ENCODE results near the gene MFAP3L. TPM values are rescaled to one million over a fixed set of nuclear protein-coding genes. Genes with fewer than 3 reads are reported as not detected.

Gene MFAP3L
- total and polyA plus RNA-seq, 11 donors = 0.76 to 5.9 (median 3.2) TPM

- WGBS, 4 donors = 75 to 89% (median 80%) methylated on average over 14 of the region's 14 CpGs
- Histone ChIP-seq H3K36me3 (no peaks in the 10 kb centered on the region), H3K27me3 (peaks cover 0 to 11% (median 0%) of the 10 kb centered on the region in 9 donors), H3K4me3 (no peak overlapping the region), H3K9me3 (no peaks in the 10 kb centered on the region), H3K4me1 (no peaks in the 10 kb centered on the region), H3K27ac (no peak overlapping the region)
- intact Hi-C loops (cut with DNase I) = no loop called here
- ATAC-seq (no peak), DNase-seq (no peak)
- TF ChIP-seq POLR2A (IDR thresholded peaks at IDR 0.05) = no peak
- TF ChIP-seq CTCF (IDR thresholded peaks at IDR 0.05) = no peak
These were observed 50.1 kb downstream of the MFAP3L start for GRCh38 chr4:169975838-169976796.

- Histone ChIP-seq H3K4me3 (no peak overlapping the region), H3K27ac (no peak overlapping the region), H3K9me3 (no peaks in the 10 kb centered on the region), H3K27me3 (peaks cover 0 to 11% (median 0%) of the 10 kb centered on the region in 9 donors), H3K36me3 (no peaks in the 10 kb centered on the region), H3K4me1 (no peaks in the 10 kb centered on the region)
- 76 to 85% (median 83%) methylated on average over 6 of the region's 6 CpGs for WGBS, 4 donors
- intact Hi-C loops (cut with DNase I) = no loop called here
- DNase-seq (no peak), ATAC-seq (no peak)
- TF ChIP-seq POLR2A (IDR thresholded peaks at IDR 0.05) (no peak), CTCF (IDR thresholded peaks at IDR 0.05) (no peak)
These were observed 50.9 kb downstream of the MFAP3L start for GRCh38 chr4:169975131-169975837.

GRCh38 chr4:169971456-169972015 is 54.7 kb downstream of the MFAP3L start:
- H3K27me3 ChIP-seq = peaks cover 0 to 11% (median 0%) of the 10 kb centered on the region in 9 donors
- no peak overlapping the region for H3K4me3 ChIP-seq
- intact Hi-C loops (cut with DNase I) = no loop called here
- peaks cover 0 to 9% (median 0%) of the 10 kb centered on the region in 12 donors for H3K9me3 ChIP-seq
- no peak for DNase-seq
- no peaks in the 10 kb centered on the region for H3K4me1 ChIP-seq
- 77% methylated on average over 9 of the region's 9 CpGs for WGBS, 4 donors
- no peaks in the 10 kb centered on the region for H3K36me3 ChIP-seq
- H3K27ac ChIP-seq = no peak overlapping the region
- TF ChIP-seq CTCF (IDR thresholded peaks at IDR 0.05) = no peak
- no peak for TF ChIP-seq POLR2A (IDR thresholded peaks at IDR 0.05)
- no peak for ATAC-seq

- TF ChIP-seq POLR2A (IDR thresholded peaks at IDR 0.05) (no peak), CTCF (IDR thresholded peaks at IDR 0.05) (no peak)
- Histone ChIP-seq H3K4me3 (no peak overlapping the region), H3K4me1 (peaks cover 0 to 4% (median 0%) of the 10 kb centered on the region in 12 donors), H3K27me3 (no peaks in the 10 kb centered on the region), H3K9me3 (peaks cover 0 to 9% (median 0%) of the 10 kb centered on the region in 12 donors), H3K36me3 (no peaks in the 10 kb centered on the region), H3K27ac (no peak overlapping the region)
- no peak for DNase-seq
- intact Hi-C loops (cut with DNase I) = no loop called here
- 47 to 67% (median 62%) methylated on average over 2 of the region's 2 CpGs for WGBS, 4 donors
- no peak for ATAC-seq
These were observed 57.2 kb downstream of the MFAP3L start for GRCh38 chr4:169968999-169969398.
